Neural progenitor cell (in vitro differentiated cells): ENCODE measurements around the gene RIMS1.

Experiments used
- CTCF ChIP-seq: fragments of 200-600 bp; sonication (generic); IDR thresholded peaks from 2 replicates; pipeline ENCODE4 v1.5.1; 2017; ENCODE audit warnings: antibody characterized with exemption, mild to moderate bottlenecking
- EZH2phosphoT487 ChIP-seq: fragments of 200-600 bp; sonication (generic); IDR thresholded peaks from 2 replicates; pipeline ENCODE4 v1.6.1; 2017; ENCODE audit warnings: antibody characterized with exemption

GRCh38 chr6:72267470-72267869, 381.1 kb downstream of the RIMS1 start:
- TF ChIP-seq CTCF (no peak), EZH2phosphoT487 (no peak)
